ENCODE measurements around the gene CASP8AP2.

DNA sequence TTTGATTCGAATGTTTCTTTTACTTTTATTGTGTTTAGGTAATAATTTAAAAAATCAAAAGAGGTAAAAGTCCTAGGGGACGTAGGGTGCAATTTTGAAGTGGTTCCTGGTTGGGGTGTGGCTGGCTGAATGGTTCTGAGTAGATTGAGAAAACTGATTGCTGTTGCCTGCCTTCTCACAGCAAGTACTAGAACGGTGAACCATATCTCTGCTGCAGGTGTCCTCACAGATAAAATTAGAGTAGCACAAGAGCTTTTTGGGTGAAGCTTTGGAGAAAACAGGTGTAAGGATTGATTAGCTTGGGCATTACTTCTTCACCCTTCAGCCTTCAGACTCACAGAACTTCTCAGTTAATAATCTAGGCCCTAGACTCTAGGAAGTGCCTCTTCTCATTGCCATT lies 44.8 kb downstream of the CASP8AP2 start:
- TF ChIP-seq, protein P1, sequence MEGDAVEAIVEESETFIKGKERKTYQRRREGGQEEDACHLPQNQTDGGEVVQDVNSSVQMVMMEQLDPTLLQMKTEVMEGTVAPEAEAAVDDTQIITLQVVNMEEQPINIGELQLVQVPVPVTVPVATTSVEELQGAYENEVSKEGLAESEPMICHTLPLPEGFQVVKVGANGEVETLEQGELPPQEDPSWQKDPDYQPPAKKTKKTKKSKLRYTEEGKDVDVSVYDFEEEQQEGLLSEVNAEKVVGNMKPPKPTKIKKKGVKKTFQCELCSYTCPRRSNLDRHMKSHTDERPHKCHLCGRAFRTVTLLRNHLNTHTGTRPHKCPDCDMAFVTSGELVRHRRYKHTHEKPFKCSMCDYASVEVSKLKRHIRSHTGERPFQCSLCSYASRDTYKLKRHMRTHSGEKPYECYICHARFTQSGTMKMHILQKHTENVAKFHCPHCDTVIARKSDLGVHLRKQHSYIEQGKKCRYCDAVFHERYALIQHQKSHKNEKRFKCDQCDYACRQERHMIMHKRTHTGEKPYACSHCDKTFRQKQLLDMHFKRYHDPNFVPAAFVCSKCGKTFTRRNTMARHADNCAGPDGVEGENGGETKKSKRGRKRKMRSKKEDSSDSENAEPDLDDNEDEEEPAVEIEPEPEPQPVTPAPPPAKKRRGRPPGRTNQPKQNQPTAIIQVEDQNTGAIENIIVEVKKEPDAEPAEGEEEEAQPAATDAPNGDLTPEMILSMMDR (IDR thresholded peaks at IDR 0.05; ENCODE audit: low read length) = no peak
- TF ChIP-seq EZH2 (optimal IDR thresholded peaks at IDR 0.05; ENCODE audit: low read depth, low read length) (no peak), EZH2phosphoT487 (IDR thresholded peaks at IDR 0.05; ENCODE audit: low read length) (no peak)
